HEK293 (cell line): ENCODE results near the gene ZNF467.
A peak's percentile ranks its signal among the peaks of the same experiment; 100 is the strongest.

Experiments
- CTCF ChIA-PET: fragments of 350-600 bp; formaldehyde crosslinking; extraction: SDS; loops from one replicate; lab custom pipeline; 2021; ENCODE audit warnings: antibody characterized with exemption; lab: Yijun Ruan, JAX
- POLR2A ChIA-PET: fragments of 300-600 bp; formaldehyde crosslinking; extraction: SDS; loops from one replicate; lab custom pipeline; 2020; ENCODE audit warnings: antibody characterized with exemption, inconsistent platforms; lab: Yijun Ruan, JAX
- H3K27ac ChIP-seq: fragments of 200-500 bp; sonication (Bioruptor generic); 2 replicates; pipeline ENCODE4 v1.5.1; 2014; ENCODE audit warnings: low read depth, low read length, control low read depth, inconsistent platforms; ENCODE audit errors: extremely low read depth
- H3K36me3 ChIP-seq, 2 experiments: fragments of 200-500 bp in 1 of 2; sonication (Bioruptor generic) in 1 of 2; 1 replicate in 1 of 2; 2 replicates in 1 of 2; pipeline ENCODE4 v1.5.1; 2014 to 2017; ENCODE audit warnings: inconsistent platforms in 2 of 2, low read length in 2 of 2; ENCODE audit not compliant: control insufficient read depth in 2 of 2, insufficient read depth in 1 of 2
- H3K4me1 ChIP-seq: fragments of 200-500 bp; sonication (Bioruptor generic); 2 replicates; pipeline ENCODE4 v1.5.1; 2014; ENCODE audit warnings: mild to moderate bottlenecking, low read length, inconsistent platforms; ENCODE audit not compliant: control insufficient read depth, insufficient read depth
- H3K4me3 ChIP-seq: 2 replicates; pipeline ENCODE4 v1.5.1; 2011; ENCODE audit warnings: low read depth, mild to moderate bottlenecking, control low read depth, low read length, moderate library complexity
- H3K9me3 ChIP-seq: fragments of 200-500 bp; sonication (Bioruptor generic); 2 replicates; pipeline ENCODE4 v1.5.1; 2014; ENCODE audit warnings: low read depth, low read length, inconsistent platforms; ENCODE audit not compliant: control insufficient read depth, insufficient read depth
- EGR2 ChIP-seq: fragments of 450-650 bp; formaldehyde crosslinking; IDR thresholded peaks from 2 replicates; pipeline ENCODE4 v1.5.1; 2016; ENCODE audit warnings: low read depth, missing biosample characterization, missing genetic modification characterization
- GLIS1 ChIP-seq: fragments of 450-650 bp; formaldehyde crosslinking; IDR thresholded peaks from 2 replicates; pipeline ENCODE4 v1.5.1; 2016; ENCODE audit warnings: missing biosample characterization, missing genetic modification characterization
- KLF1 ChIP-seq: fragments of 450-650 bp; formaldehyde crosslinking; IDR thresholded peaks from 2 replicates; pipeline ENCODE4 v1.5.1; 2016; ENCODE audit warnings: missing biosample characterization, missing genetic modification characterization
- KLF17 ChIP-seq: fragments of 450-650 bp; formaldehyde crosslinking; IDR thresholded peaks from 2 replicates; pipeline ENCODE4 v1.5.1; 2016; ENCODE audit warnings: missing biosample characterization, missing genetic modification characterization
- MEIS1 ChIP-seq: sonication (generic); formaldehyde crosslinking; IDR thresholded peaks from 2 replicates; pipeline ENCODE4 v1.8.1; 2022; ENCODE audit warnings: missing genetic modification reagents, mild to moderate bottlenecking, borderline replicate concordance
- MYNN ChIP-seq: fragments of 450-650 bp; formaldehyde crosslinking; IDR thresholded peaks from 2 replicates; pipeline ENCODE4 v1.5.1; 2016; ENCODE audit warnings: missing biosample characterization, missing genetic modification characterization, borderline replicate concordance
- PRDM4 ChIP-seq: fragments of 450-650 bp; formaldehyde crosslinking; IDR thresholded peaks from 2 replicates; pipeline ENCODE4 v1.5.1; 2017; ENCODE audit warnings: missing biosample characterization, missing genetic modification characterization
- SCRT2 ChIP-seq: fragments of 450-650 bp; formaldehyde crosslinking; IDR thresholded peaks from 2 replicates; pipeline ENCODE4 v1.5.1; 2016; ENCODE audit warnings: missing biosample characterization, missing genetic modification characterization
- WT1 ChIP-seq: fragments of 450-650 bp; formaldehyde crosslinking; IDR thresholded peaks from 2 replicates; pipeline ENCODE4 v1.5.1; 2016; ENCODE audit warnings: missing biosample characterization, missing genetic modification characterization
- ZBTB17 ChIP-seq: fragments of 450-650 bp; formaldehyde crosslinking; IDR thresholded peaks from 2 replicates; pipeline ENCODE4 v1.5.1; 2016; ENCODE audit warnings: missing biosample characterization, missing genetic modification characterization
- ZFHX2 ChIP-seq: fragments of 450-650 bp; formaldehyde crosslinking; conservative IDR thresholded peaks from 2 replicates; pipeline ENCODE4 v1.5.1; 2016; ENCODE audit warnings: missing biosample characterization, missing genetic modification characterization
- ZFP41 ChIP-seq: fragments of 450-650 bp; formaldehyde crosslinking; IDR thresholded peaks from 2 replicates; pipeline ENCODE4 v1.5.1; 2016; ENCODE audit warnings: missing biosample characterization, missing genetic modification characterization, borderline replicate concordance
- ZNF214 ChIP-seq: fragments of 450-650 bp; formaldehyde crosslinking; IDR thresholded peaks from 2 replicates; pipeline ENCODE4 v1.5.1; 2017; ENCODE audit warnings: missing biosample characterization, mild to moderate bottlenecking, missing genetic modification characterization, borderline replicate concordance
- ZNF335 ChIP-seq: fragments of 450-650 bp; formaldehyde crosslinking; conservative IDR thresholded peaks from 2 replicates; pipeline ENCODE4 v1.5.1; 2016; ENCODE audit warnings: missing biosample characterization, missing genetic modification characterization
- ZNF341 ChIP-seq: fragments of 450-650 bp; formaldehyde crosslinking; IDR thresholded peaks from 2 replicates; pipeline ENCODE4; 2016; ENCODE audit warnings: low read depth, missing biosample characterization, missing genetic modification characterization
- ZNF391 ChIP-seq: fragments of 450-650 bp; formaldehyde crosslinking; IDR thresholded peaks from 2 replicates; pipeline ENCODE4 v1.5.1; 2016; ENCODE audit warnings: low read depth, missing biosample characterization, missing genetic modification characterization, borderline replicate concordance
- ZNF416 ChIP-seq: fragments of 450-650 bp; formaldehyde crosslinking; IDR thresholded peaks from 2 replicates; pipeline ENCODE4 v1.5.1; 2016; ENCODE audit warnings: missing biosample characterization, missing genetic modification characterization
- ZNF488 ChIP-seq: fragments of 450-650 bp; formaldehyde crosslinking; IDR thresholded peaks from 2 replicates; pipeline ENCODE4 v1.5.1; 2016; ENCODE audit warnings: missing biosample characterization, missing genetic modification characterization
- ZNF530 ChIP-seq: fragments of 450-650 bp; formaldehyde crosslinking; IDR thresholded peaks from 2 replicates; pipeline ENCODE4 v1.5.1; 2016; ENCODE audit warnings: low read depth, missing biosample characterization, missing genetic modification characterization
- ZNF558 ChIP-seq: fragments of 450-650 bp; formaldehyde crosslinking; IDR thresholded peaks from 2 replicates; pipeline ENCODE4 v1.5.1; 2016; ENCODE audit warnings: missing biosample characterization, missing genetic modification characterization
- ZNF596 ChIP-seq: fragments of 450-650 bp; IDR thresholded peaks from 2 replicates; pipeline ENCODE4 v1.5.0; 2018; ENCODE audit warnings: missing biosample characterization, mild to moderate bottlenecking, missing genetic modification characterization, moderate library complexity
- ZNF624 ChIP-seq: fragments of 450-650 bp; formaldehyde crosslinking; IDR thresholded peaks from 2 replicates; pipeline ENCODE4 v1.5.1; 2017; ENCODE audit warnings: missing biosample characterization, missing genetic modification characterization
- ZNF76 ChIP-seq: fragments of 450-650 bp; formaldehyde crosslinking; IDR thresholded peaks from 2 replicates; pipeline ENCODE4; 2016; ENCODE audit warnings: low read depth, missing biosample characterization, missing genetic modification characterization, borderline replicate concordance
- ZNF776 ChIP-seq: fragments of 450-650 bp; formaldehyde crosslinking; IDR thresholded peaks from 2 replicates; pipeline ENCODE4 v1.5.0; 2017; ENCODE audit warnings: missing biosample characterization, missing genetic modification characterization, borderline replicate concordance
- ZNF777 ChIP-seq: fragments of 450-650 bp; formaldehyde crosslinking; IDR thresholded peaks from 2 replicates; pipeline ENCODE4 v1.5.1; 2017; ENCODE audit warnings: missing biosample characterization, missing genetic modification characterization, borderline replicate concordance
- TF ChIP-seq, protein P1 (sequence below): fragments of 450-650 bp; formaldehyde crosslinking; IDR thresholded peaks from 2 replicates; pipeline ENCODE4 v1.5.1; 2016; ENCODE audit warnings: missing biosample characterization, missing genetic modification characterization

Gene ZNF467

DNA sequence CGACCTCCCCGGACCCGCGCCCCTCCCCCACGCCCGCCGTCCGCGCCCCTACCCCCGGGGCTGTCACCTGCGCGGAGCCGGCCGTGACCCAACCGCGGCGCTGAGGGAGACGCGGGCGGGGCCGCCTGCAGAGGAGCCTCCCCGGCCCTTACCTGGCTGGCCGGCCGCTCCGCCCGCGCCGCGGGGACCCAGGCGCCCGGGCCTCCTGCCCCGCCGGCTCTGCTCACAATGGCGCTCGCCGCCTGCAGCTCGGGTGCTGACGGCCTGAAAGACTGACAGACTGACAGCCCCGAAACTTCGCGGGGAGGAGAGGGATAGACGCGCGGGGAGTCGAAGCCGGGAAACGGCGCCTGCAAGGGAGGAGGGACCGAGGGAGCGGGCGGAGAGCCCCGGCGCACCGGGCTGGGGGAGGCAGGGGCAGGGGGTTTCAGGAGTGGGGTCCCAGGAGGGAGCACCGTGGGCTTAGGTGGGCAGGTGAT is 393 bp downstream of the ZNF467 start:
- POLR2A ChIA-PET = interaction anchor here (1.7 kb wide), 1 partner anchor 9 kb away, joined by 4 read pairs; no protein-coding TSS in a partner anchor
- Histone ChIP-seq H3K9me3 (no peaks in the 10 kb centered on the region), H3K4me3 (peak overlapping the region; percentile 49), H3K36me3 (peaks cover 0 to 20% of the 10 kb centered on the region in 2 experiments; a peak in 1 of 3 replicates), H3K4me1 (no peaks in the 10 kb centered on the region)
- CTCF ChIA-PET = interaction anchor here (0.5 to 0.7 kb wide), 2 partner anchors 347 to 602 kb away, joined by 4 to 5 read pairs; no protein-coding TSS in a partner anchor
- TF ChIP-seq EGR2 (tag by site-specific recombination) = peak; percentile 52; the same call in 1 of the 2 replicates
- peak; percentile 57 for TF ChIP-seq ZFHX2 (tag by site-specific recombination)
- no peak for TF ChIP-seq MEIS1
- TF ChIP-seq, all 188 proteins: peak for 2
- H3K27ac ChIP-seq = peak overlapping the region; percentile 65; the same call in 1 of the 2 replicates

- CTCF ChIA-PET = interaction anchor here (0.5 to 1.4 kb wide), 4 partner anchors 27 to 1315 kb away, joined by 3 to 5 read pairs (median 4); no protein-coding TSS in a partner anchor
- Histone ChIP-seq H3K9me3 (no peaks in the 10 kb centered on the region), H3K4me3 (peak overlapping the region; percentile 49), H3K36me3 (peaks cover 0 to 24% of the 10 kb centered on the region in 2 experiments; a peak in 1 of 3 replicates), H3K4me1 (no peaks in the 10 kb centered on the region), H3K27ac (peak overlapping the region; percentile 63; the same call in 1 of the 2 replicates)
- POLR2A ChIA-PET = interaction anchor here (0.6 to 1.7 kb wide), 9 partner anchors 8 to 1370 kb away, joined by 3 to 4 read pairs (median 3); partner anchors contain the start of gene ZNF862
- TF ChIP-seq ZNF341 (tag by site-specific recombination) (peak; percentile 71), MYNN (tag by site-specific recombination) (0 out of 2 replicates have a peak, but pooled peaks have one; percentile 12), ZBTB17 (tag by site-specific recombination) (no peak; the same call in 1 of the 2 replicates), WT1 (tag by site-specific recombination) (peak; percentile 60), ZNF776 (tag by site-specific recombination) (no peak), ZNF416 (tag by site-specific recombination) (no peak), GLIS1 (tag by site-specific recombination) (peak; percentile 64), ZNF596 (tag by site-specific recombination) (no peak), KLF1 (tag by site-specific recombination) (peak; percentile 19), SCRT2 (tag by site-specific recombination) (no peak), ZNF488 (tag by site-specific recombination) (no peak), ZNF777 (tag by site-specific recombination) (peak; percentile 57; the same call in 1 of the 2 replicates), ZNF624 (tag by site-specific recombination) (no peak), ZFP41 (tag by site-specific recombination) (no peak), PRDM4 (no peak), ZNF214 (no peak), ZNF335 (tag by site-specific recombination) (peak; percentile 62), ZNF391 (tag by site-specific recombination) (0 out of 2 replicates have a peak, but pooled peaks have one; percentile 26), ZNF76 (tag by site-specific recombination) (peak; percentile 42; the same call in 1 of the 2 replicates), KLF17 (tag by site-specific recombination) (peak; percentile 36; the same call in 1 of the 2 replicates), ZNF558 (tag by site-specific recombination) (no peak), ZNF530 (tag by site-specific recombination) (no peak)
- TF ChIP-seq, protein P1, sequence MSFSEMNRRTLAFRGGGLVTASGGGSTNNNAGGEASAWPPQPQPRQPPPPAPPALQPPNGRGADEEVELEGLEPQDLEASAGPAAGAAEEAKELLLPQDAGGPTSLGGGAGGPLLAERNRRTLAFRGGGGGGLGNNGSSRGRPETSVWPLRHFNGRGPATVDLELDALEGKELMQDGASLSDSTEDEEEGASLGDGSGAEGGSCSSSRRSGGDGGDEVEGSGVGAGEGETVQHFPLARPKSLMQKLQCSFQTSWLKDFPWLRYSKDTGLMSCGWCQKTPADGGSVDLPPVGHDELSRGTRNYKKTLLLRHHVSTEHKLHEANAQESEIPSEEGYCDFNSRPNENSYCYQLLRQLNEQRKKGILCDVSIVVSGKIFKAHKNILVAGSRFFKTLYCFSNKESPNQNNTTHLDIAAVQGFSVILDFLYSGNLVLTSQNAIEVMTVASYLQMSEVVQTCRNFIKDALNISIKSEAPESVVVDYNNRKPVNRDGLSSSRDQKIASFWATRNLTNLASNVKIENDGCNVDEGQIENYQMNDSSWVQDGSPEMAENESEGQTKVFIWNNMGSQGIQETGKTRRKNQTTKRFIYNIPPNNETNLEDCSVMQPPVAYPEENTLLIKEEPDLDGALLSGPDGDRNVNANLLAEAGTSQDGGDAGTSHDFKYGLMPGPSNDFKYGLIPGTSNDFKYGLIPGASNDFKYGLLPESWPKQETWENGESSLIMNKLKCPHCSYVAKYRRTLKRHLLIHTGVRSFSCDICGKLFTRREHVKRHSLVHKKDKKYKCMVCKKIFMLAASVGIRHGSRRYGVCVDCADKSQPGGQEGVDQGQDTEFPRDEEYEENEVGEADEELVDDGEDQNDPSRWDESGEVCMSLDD = peak; percentile 84
Measured at GRCh38 chr7:149772241-149772955, 990 bp downstream of the ZNF467 start.
